HepG2 (cell line): Measurements from ENCODE around the gene ZDHHC24. TPM values are rescaled to one million over a fixed set of nuclear protein-coding genes. Genes with fewer than 3 reads are reported as not detected.

Experiments
- ADNP ChIP-seq: sonication (generic); formaldehyde crosslinking; IDR thresholded peaks from 2 replicates; pipeline ENCODE4 v1.4.0; 2020; ENCODE audit warnings: missing genetic modification reagents
- CREM ChIP-seq, 2 experiments: sonication (generic) in 1 of 2; formaldehyde crosslinking in 1 of 2; IDR thresholded peaks; 2 replicates each; pipeline versions ENCODE4 v1.4.0 to v1.6.1; 2016 to 2020; ENCODE audit warnings: antibody characterized with exemption in 1 of 2, mild to moderate bottlenecking in 1 of 2, missing genetic modification reagents in 1 of 2
- ERF ChIP-seq: IDR thresholded peaks from 2 replicates; pipeline ENCODE4 v1.6.1; 2018; ENCODE audit warnings: missing biosample characterization, missing genetic modification reagents
- HIVEP1 ChIP-seq: sonication (generic); formaldehyde crosslinking; IDR thresholded peaks from 2 replicates; pipeline ENCODE4 v1.4.0; 2020; ENCODE audit warnings: mild to moderate bottlenecking, missing genetic modification reagents
- KDM1A ChIP-seq: IDR thresholded peaks from 2 replicates; pipeline ENCODE4 v1.6.1; 2016; ENCODE audit warnings: missing compliant biosample characterization
- KDM3A ChIP-seq: IDR thresholded peaks from 2 replicates; pipeline ENCODE4 v1.6.1; 2018; ENCODE audit warnings: low read depth, missing compliant biosample characterization
- PCBP1 ChIP-seq: fragments of 200-400 bp; formaldehyde crosslinking; IDR thresholded peaks from 2 replicates; pipeline ENCODE4 v1.6.1; 2017; ENCODE audit warnings: mild to moderate bottlenecking, low read depth, low read length, borderline replicate concordance
- PITX1 ChIP-seq: sonication (generic); formaldehyde crosslinking; IDR thresholded peaks from 2 replicates; pipeline ENCODE4 v1.5.1; 2020; ENCODE audit warnings: mild to moderate bottlenecking, missing genetic modification reagents
- RCOR2 ChIP-seq: IDR thresholded peaks from 2 replicates; pipeline ENCODE4 v1.6.1; 2016; ENCODE audit warnings: missing biosample characterization, missing genetic modification reagents
- RXRB ChIP-seq: IDR thresholded peaks from 2 replicates; pipeline ENCODE4 v1.6.1; 2016; ENCODE audit warnings: borderline replicate concordance, missing genetic modification reagents, missing compliant biosample characterization
- SRF ChIP-seq: IDR thresholded peaks from 2 replicates; pipeline ENCODE4 v1.6.1; 2011; ENCODE audit warnings: mild to moderate bottlenecking, low read depth, low read length, moderate library complexity
- TMF1 ChIP-seq: sonication (generic); formaldehyde crosslinking; IDR thresholded peaks from 2 replicates; pipeline ENCODE4 v1.8.1; 2022; ENCODE audit warnings: low read depth, missing genetic modification reagents
- ZMYM3 ChIP-seq: sonication (generic); formaldehyde crosslinking; IDR thresholded peaks from 2 replicates; pipeline ENCODE4 v1.5.1; 2020; ENCODE audit warnings: mild to moderate bottlenecking, missing genetic modification reagents
- ZNF136 ChIP-seq: sonication (generic); formaldehyde crosslinking; IDR thresholded peaks from 2 replicates; pipeline ENCODE4 v1.8.1; 2022; ENCODE audit warnings: low read depth, mild to moderate bottlenecking, moderate library complexity, missing genetic modification reagents
- ZNF44 ChIP-seq: sonication (generic); formaldehyde crosslinking; IDR thresholded peaks from 2 replicates; pipeline ENCODE4 v1.5.1; 2020; ENCODE audit warnings: mild to moderate bottlenecking, missing genetic modification reagents
- ZNF580 ChIP-seq: IDR thresholded peaks from 2 replicates; pipeline ENCODE4 v1.6.1; 2016; ENCODE audit warnings: low read depth, borderline replicate concordance
- ZNF609 ChIP-seq: sonication (generic); formaldehyde crosslinking; IDR thresholded peaks from 2 replicates; pipeline ENCODE4 v1.4.0; 2020; ENCODE audit warnings: mild to moderate bottlenecking, missing genetic modification reagents, borderline replicate concordance
- ZNF639 ChIP-seq: conservative IDR thresholded peaks from 2 replicates; pipeline ENCODE4 v1.6.1; 2018; ENCODE audit warnings: missing genetic modification reagents
- ZNF737 ChIP-seq: sonication (generic); formaldehyde crosslinking; IDR thresholded peaks from 2 replicates; pipeline ENCODE4 v1.5.0; 2020; ENCODE audit warnings: missing genetic modification reagents, mild to moderate bottlenecking, borderline replicate concordance
- ZNF768 ChIP-seq: sonication (generic); formaldehyde crosslinking; IDR thresholded peaks from 2 replicates; pipeline ENCODE4 v1.4.0; 2020; ENCODE audit warnings: missing genetic modification reagents
- polyA plus RNA-seq, 8 experiments: library from polyadenylated mRNA; depleted of rRNA in 3 of 8; stranded (reverse) in 7 of 8; unstranded in 1 of 8; fragments of >200 nt; fragmentation: Illumina TruSeq in 4 of 8; extraction: Trizol in 4 of 8; gene quantifications; 2 replicates each; pipeline versions ENCODE4 v1.2.1 to v1.2.3, GENCODE V29; 2011 to 2016; ENCODE audit warnings: low read depth in 4 of 8, missing spikeins in 1 of 8, mixed read lengths in 1 of 8; ENCODE audit not compliant: insufficient read depth in 1 of 8
- total RNA-seq, 5 experiments: library from RNA; depleted of rRNA; stranded (reverse); fragments of >200 nt; fragmentation: Illumina TruSeq; extraction: Trizol; gene quantifications; 2 replicates each; pipeline ENCODE4 v1.2.3, GENCODE V29; 2016; ENCODE audit warnings: low read depth in 1 of 5

Gene ZDHHC24
- total and polyA plus RNA-seq, 2 of the 13 experiments (the other 11 are each of a cell fraction or from before 2014, with no cell fraction given) = 4.3 TPM

- 0 out of 2 replicates have a peak, but pooled peaks have one; percentile 10 for TF ChIP-seq ERF (CRISPR knock-in tag)
- TF ChIP-seq TMF1 (CRISPR knock-in tag) = no peak
- TF ChIP-seq KDM1A (CRISPR knock-in tag) = peak; percentile 90
- TF ChIP-seq ZNF639 = peak; percentile 20; the same call in 1 of the 2 replicates
- peak; percentile 99 for TF ChIP-seq ZNF768 (CRISPR knock-in tag)
- TF ChIP-seq SRF = peak; percentile 89; the same call in 1 of the 2 replicates
- peak; percentile 94 for TF ChIP-seq ADNP (CRISPR knock-in tag)
- TF ChIP-seq PCBP1 = peak; percentile 66; the same call in 1 of the 2 replicates
- 0 out of 2 replicates have a peak, but pooled peaks have one; percentile 7 for TF ChIP-seq RXRB (CRISPR knock-in tag)
- 0 out of 2 replicates have a peak, but pooled peaks have one; percentile 15 for TF ChIP-seq KDM3A (CRISPR knock-in tag)
- no peak for TF ChIP-seq ZNF609 (CRISPR knock-in tag)
- TF ChIP-seq ZNF136 = 0 out of 2 replicates have a peak, but pooled peaks have one; percentile 38
- 0 out of 2 replicates have a peak, but pooled peaks have one; percentile 39 for TF ChIP-seq ZNF44
- TF ChIP-seq HIVEP1 (CRISPR knock-in tag) = peak; percentile 53; the same call in 1 of the 2 replicates
- peak; percentile 91 for TF ChIP-seq RCOR2
- TF ChIP-seq ZNF580 (CRISPR knock-in tag) = 0 out of 2 replicates have a peak, but pooled peaks have one; percentile 6
- TF ChIP-seq ZMYM3 = peak; percentile 99
- 0 out of 2 replicates have a peak, but pooled peaks have one; percentile 5 for TF ChIP-seq CREM (IDR thresholded peaks at IDR 0.05)
- no peak for TF ChIP-seq CREM (CRISPR knock-in tag; IDR thresholded peaks at IDR 0.05)
- TF ChIP-seq PITX1 (CRISPR knock-in tag) = 0 out of 2 replicates have a peak, but pooled peaks have one; percentile 3
- no peak for TF ChIP-seq ZNF737 (CRISPR knock-in tag)
These were observed 619 bp upstream of the ZDHHC24 start, which contains the start of gene ACTN3 (continued) for GRCh38 chr11:66546368-66546965.
